ENCODE results near the gene SHC2.

DNA sequence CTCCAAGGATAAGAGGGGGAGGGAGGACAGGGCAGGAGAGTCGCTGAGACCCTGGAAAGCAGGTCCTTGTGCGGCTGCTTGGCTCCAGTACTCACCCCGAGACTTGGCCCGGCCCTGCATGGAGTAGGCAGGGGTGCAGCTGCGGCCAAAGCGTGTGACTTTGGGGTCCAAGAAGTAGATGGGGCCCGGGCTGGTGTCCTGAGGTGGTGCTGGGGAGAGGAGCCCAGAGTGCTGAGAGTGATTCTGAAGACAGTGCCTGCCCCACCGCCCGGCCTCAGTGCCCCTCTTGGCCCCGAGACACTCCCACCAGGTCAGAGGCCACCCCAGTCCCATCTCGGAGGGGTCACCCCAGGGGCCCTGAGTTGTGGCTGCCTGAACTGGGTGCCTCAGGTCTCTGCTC lies 6.7 kb upstream of the SHC2 start:
- TF ChIP-seq, protein P1, sequence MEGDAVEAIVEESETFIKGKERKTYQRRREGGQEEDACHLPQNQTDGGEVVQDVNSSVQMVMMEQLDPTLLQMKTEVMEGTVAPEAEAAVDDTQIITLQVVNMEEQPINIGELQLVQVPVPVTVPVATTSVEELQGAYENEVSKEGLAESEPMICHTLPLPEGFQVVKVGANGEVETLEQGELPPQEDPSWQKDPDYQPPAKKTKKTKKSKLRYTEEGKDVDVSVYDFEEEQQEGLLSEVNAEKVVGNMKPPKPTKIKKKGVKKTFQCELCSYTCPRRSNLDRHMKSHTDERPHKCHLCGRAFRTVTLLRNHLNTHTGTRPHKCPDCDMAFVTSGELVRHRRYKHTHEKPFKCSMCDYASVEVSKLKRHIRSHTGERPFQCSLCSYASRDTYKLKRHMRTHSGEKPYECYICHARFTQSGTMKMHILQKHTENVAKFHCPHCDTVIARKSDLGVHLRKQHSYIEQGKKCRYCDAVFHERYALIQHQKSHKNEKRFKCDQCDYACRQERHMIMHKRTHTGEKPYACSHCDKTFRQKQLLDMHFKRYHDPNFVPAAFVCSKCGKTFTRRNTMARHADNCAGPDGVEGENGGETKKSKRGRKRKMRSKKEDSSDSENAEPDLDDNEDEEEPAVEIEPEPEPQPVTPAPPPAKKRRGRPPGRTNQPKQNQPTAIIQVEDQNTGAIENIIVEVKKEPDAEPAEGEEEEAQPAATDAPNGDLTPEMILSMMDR (IDR thresholded peaks at IDR 0.05): no peak
- no peak for TF ChIP-seq POLR2AphosphoS5 (IDR thresholded peaks at IDR 0.05; ENCODE audit: low read depth, low read length)
